Muscle of back (tissue), 11 donors: ENCODE results near the gene GRAP. TPM values are rescaled to one million over a fixed set of nuclear protein-coding genes. Genes with fewer than 3 reads are reported as not detected.

ENCODE experiments used
- DNase-seq, 3 donors: peaks; one replicate each; pipeline versions ENCODE4 v3.0.0 to v3.0.0-alpha.2; 2013
- polyA plus RNA-seq, 10 donors: library from polyadenylated mRNA; unstranded; fragments of 120-200 nt; gene quantifications; one replicate each; pipeline ENCODE4 v1.2.1, GENCODE V29; 2013; ENCODE audit not compliant: insufficient read length in 10 of 10

The GRAP gene
- polyA plus RNA-seq, 10 donors = 1.5 to 3.8 (median 2.8) TPM

- no peak for DNase-seq
Measured at GRCh38 chr17:19019041-19019941, 27.5 kb downstream of the GRAP start.

- no peak for DNase-seq
Measured at GRCh38 chr17:19018600-19018950, 28.2 kb downstream of the GRAP start.

- no peak for DNase-seq
Measured at GRCh38 chr17:19017804-19018599, 28.8 kb downstream of the GRAP start.

- no peak for DNase-seq
Measured at GRCh38 chr17:19017401-19017800, 29.4 kb downstream of the GRAP start.

GRCh38 chr17:19016881-19017280 is 29.9 kb downstream of the GRAP start:
- DNase-seq = no peak

- DNase-seq = no peak
Measured at GRCh38 chr17:19016297-19016696, 30.5 kb downstream of the GRAP start.

GRCh38 chr17:19015428-19015827 is 31.3 kb downstream of the GRAP start:
- DNase-seq = no peak

- DNase-seq = no peak
Measured at GRCh38 chr17:19014628-19015215, 32.0 kb downstream of the GRAP start.

- no peak for DNase-seq
Measured at GRCh38 chr17:19013806-19014627, 32.7 kb downstream of the GRAP start.

- DNase-seq = no peak
Measured at GRCh38 chr17:19013226-19013625, 33.5 kb downstream of the GRAP start.

- no peak for DNase-seq
Measured at GRCh38 chr17:19012171-19013080, 34.3 kb downstream of the GRAP start.

GRCh38 chr17:19011581-19011980 is 35.2 kb downstream of the GRAP start:
- DNase-seq = no peak

- no peak for DNase-seq
Measured at GRCh38 chr17:19010729-19011505, 35.8 kb downstream of the GRAP start.

GRCh38 chr17:19009970-19010369 is 36.8 kb downstream of the GRAP start:
- DNase-seq = no peak

GRCh38 chr17:19006698-19007097 is 40.1 kb downstream of the GRAP start:
- no peak for DNase-seq

- DNase-seq = no peak
Measured at GRCh38 chr17:19005789-19006430, 40.8 kb downstream of the GRAP start.

GRCh38 chr17:19005137-19005773 is 41.5 kb downstream of the GRAP start:
- DNase-seq = no peak

GRCh38 chr17:19004421-19005136 is 42.2 kb downstream of the GRAP start, which contains the start of gene FAM83G:
FAM83G (minus strand) TSS chr17:19004764; CDS start chr17:19004041, 723 bp downstream.
- peak; percentile 8 to 36 (median 19) for DNase-seq
